Esophagus squamous epithelium (tissue), 5 donors: ENCODE data around the gene FES. TPM values are rescaled to one million over a fixed set of nuclear protein-coding genes. Genes with fewer than 3 reads are reported as not detected.

Experiments
- DNase-seq: peaks from one replicate; lab custom pipeline; 2025; lab: John Stamatoyannopoulos, UW
- H3K27ac ChIP-seq, 4 donors: fragments of 200-600 bp; sonication (generic); one replicate each; pipeline ENCODE4 v1.5.1; 2016 to 2019; ENCODE audit warnings: mild to moderate bottlenecking in 1 of 4
- H3K27me3 ChIP-seq, 4 donors: fragments of 200-600 bp; sonication (generic); 1 replicate in 3 of 4; 2 replicates in 1 of 4; pipeline versions ENCODE4 v1.5.1 to v1.6.0; 2017 to 2021; ENCODE audit warnings: antibody characterized with exemption in 1 of 4
- H3K36me3 ChIP-seq, 3 donors: fragments of 200-600 bp; sonication (generic); one replicate each; pipeline ENCODE4 v1.5.1; 2016 to 2019
- H3K4me1 ChIP-seq, 3 donors: fragments of 200-600 bp; sonication (generic); one replicate each; pipeline ENCODE4 v1.5.1; 2017 to 2019
- H3K4me3 ChIP-seq, 4 donors: fragments of 200-600 bp; sonication (generic); 1 replicate in 3 of 4; 2 replicates in 1 of 4; pipeline ENCODE4 v1.5.1; 2016 to 2019; ENCODE audit warnings: mild to moderate bottlenecking in 2 of 4, moderate library complexity in 1 of 4
- H3K9me3 ChIP-seq, 3 donors: fragments of 200-600 bp; sonication (generic); one replicate each; pipeline ENCODE4 v1.5.1; 2016 to 2019
- POLR2A ChIP-seq, 4 donors: fragments of 450-650 bp; IDR thresholded peaks; one replicate each; pipeline ENCODE4 v1.6.1; 2017; ENCODE audit warnings: antibody characterized with exemption in 4 of 4, mild to moderate bottlenecking in 4 of 4, moderate library complexity in 3 of 4
- WGBS, 2 donors: methylation state at CpG; one replicate each; pipeline ENCODE4 v1.1.5; 2018; 5-methylcytosine and 5-hydroxymethylcytosine counted together
- intact Hi-C: fragments of 100-400 bp; cut with DNase I; formaldehyde crosslinking; loops from one replicate; pipeline ENCODE4 v1.15.0; 2022
- total RNA-seq, 4 donors: library from RNA; depleted of rRNA; stranded (reverse); fragments of >200 nt; gene quantifications; one replicate each; pipeline ENCODE4 v1.1.0, GENCODE V29; 2016
- TF ChIP-seq, protein P1 (sequence below), 6 experiments: fragments of 450-650 bp in 4 of 6; fragments of 200-600 bp in 2 of 6; sonication (generic) in 2 of 6; IDR thresholded peaks; one replicate each; pipeline ENCODE4 v1.5.1; 2016 to 2019; ENCODE audit warnings: antibody characterized with exemption in 6 of 6, mild to moderate bottlenecking in 4 of 6, moderate library complexity in 4 of 6
- donor health status: DM: yes; HTN: yes; CAD: no.

Gene FES
- total RNA-seq, 4 donors from 2014 or later: 1.8 to 13.4 (median 9.7) TPM

- H3K9me3 ChIP-seq: no peaks in the 10 kb centered on the region
- intact Hi-C loops: no loop called here
- H3K36me3 ChIP-seq: peaks cover 51 to 100% (median 56%) of the 10 kb centered on the region in 3 donors
- H3K27ac ChIP-seq: no peak overlapping the region
- no peaks in the 10 kb centered on the region for H3K27me3 ChIP-seq
- WGBS, 2 donors: 80% methylated on average over 2 of the region's 12 CpGs; no CpG with 5 or more reads in 1 of the 2 donors
- no peak for DNase-seq
- no peak overlapping the region for H3K4me3 ChIP-seq
- no peaks in the 10 kb centered on the region for H3K4me1 ChIP-seq
- TF ChIP-seq, protein P1, sequence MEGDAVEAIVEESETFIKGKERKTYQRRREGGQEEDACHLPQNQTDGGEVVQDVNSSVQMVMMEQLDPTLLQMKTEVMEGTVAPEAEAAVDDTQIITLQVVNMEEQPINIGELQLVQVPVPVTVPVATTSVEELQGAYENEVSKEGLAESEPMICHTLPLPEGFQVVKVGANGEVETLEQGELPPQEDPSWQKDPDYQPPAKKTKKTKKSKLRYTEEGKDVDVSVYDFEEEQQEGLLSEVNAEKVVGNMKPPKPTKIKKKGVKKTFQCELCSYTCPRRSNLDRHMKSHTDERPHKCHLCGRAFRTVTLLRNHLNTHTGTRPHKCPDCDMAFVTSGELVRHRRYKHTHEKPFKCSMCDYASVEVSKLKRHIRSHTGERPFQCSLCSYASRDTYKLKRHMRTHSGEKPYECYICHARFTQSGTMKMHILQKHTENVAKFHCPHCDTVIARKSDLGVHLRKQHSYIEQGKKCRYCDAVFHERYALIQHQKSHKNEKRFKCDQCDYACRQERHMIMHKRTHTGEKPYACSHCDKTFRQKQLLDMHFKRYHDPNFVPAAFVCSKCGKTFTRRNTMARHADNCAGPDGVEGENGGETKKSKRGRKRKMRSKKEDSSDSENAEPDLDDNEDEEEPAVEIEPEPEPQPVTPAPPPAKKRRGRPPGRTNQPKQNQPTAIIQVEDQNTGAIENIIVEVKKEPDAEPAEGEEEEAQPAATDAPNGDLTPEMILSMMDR (IDR thresholded peaks at IDR 0.05): no peak
- no peak for TF ChIP-seq POLR2A (IDR thresholded peaks at IDR 0.05)
These were observed 29.2 kb downstream of the FES start for GRCh38 chr15:90913398-90913944.

DNA sequence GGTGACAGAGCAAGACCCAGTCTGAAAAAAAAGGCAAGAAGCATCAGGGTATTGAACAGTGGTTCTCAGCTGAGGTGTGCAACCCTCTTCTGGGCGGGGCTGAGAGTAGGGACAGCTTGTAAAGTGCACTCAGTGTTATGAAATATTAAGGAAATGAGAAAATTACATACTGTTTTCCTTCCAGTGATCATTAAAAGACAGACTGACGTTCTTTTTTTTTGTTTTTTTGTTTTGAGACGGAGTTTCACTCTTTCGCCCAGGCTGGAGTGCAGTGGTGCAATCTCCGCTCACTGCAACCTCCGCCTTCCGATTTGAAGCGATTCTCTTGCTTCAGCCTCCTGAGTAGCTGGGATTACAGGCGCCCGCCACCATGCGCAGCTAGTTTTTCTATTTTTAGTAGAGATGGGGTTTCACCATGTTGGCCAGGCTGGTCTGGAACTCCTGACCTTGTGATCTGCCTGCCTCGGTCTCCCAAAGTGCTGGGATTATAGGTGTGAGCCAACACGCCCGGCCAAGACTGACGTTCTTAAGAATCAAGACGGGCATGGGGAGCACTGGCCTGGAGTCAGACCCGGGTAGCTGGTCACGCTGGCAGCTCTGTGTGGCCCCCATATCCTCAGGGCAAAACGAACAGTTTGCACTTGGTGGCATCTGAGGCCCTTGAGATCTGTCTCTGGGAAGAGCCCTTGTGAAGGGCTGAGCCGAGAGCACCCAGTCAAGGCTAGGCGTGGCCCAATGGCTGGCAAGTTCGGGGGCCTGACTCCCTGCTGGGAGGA, 30.2 kb downstream of the FES start:
- Histone ChIP-seq H3K27me3 (no peaks in the 10 kb centered on the region), H3K27ac (peak overlapping the region in 1 of 4 donors; percentile 39), H3K9me3 (no peaks in the 10 kb centered on the region), H3K36me3 (peaks cover 60 to 100% (median 61%) of the 10 kb centered on the region in 3 donors), H3K4me3 (no peak overlapping the region), H3K4me1 (no peaks in the 10 kb centered on the region)
- no peak for DNase-seq
- intact Hi-C loops: no loop called here
- TF ChIP-seq, protein P1 (IDR thresholded peaks at IDR 0.05): no peak
- TF ChIP-seq POLR2A (IDR thresholded peaks at IDR 0.05): no peak
- WGBS, 2 donors: 76 to 84% methylated on average over 14 to 20 of the region's 22 CpGs

GRCh38 chr15:90915216-90915807, 31.0 kb downstream of the FES start:
- Histone ChIP-seq H3K4me1 (no peaks in the 10 kb centered on the region), H3K27ac (no peak overlapping the region), H3K36me3 (peaks cover 63 to 100% (median 69%) of the 10 kb centered on the region in 3 donors), H3K27me3 (no peaks in the 10 kb centered on the region), H3K4me3 (no peak overlapping the region), H3K9me3 (no peaks in the 10 kb centered on the region)
- WGBS, 2 donors: 77 to 78% methylated on average over 6 to 7 of the region's 7 CpGs
- intact Hi-C loops: no loop called here
- no peak for TF ChIP-seq POLR2A (IDR thresholded peaks at IDR 0.05)
- TF ChIP-seq, protein P1 (IDR thresholded peaks at IDR 0.05): no peak
- no peak for DNase-seq

- intact Hi-C loops: no loop called here
- peaks cover 61 to 100% (median 64%) of the 10 kb centered on the region in 3 donors for H3K36me3 ChIP-seq
- H3K4me1 ChIP-seq: no peaks in the 10 kb centered on the region
- no peaks in the 10 kb centered on the region for H3K9me3 ChIP-seq
- DNase-seq: peak; percentile 12
- H3K4me3 ChIP-seq: no peak overlapping the region
- no peaks in the 10 kb centered on the region for H3K27me3 ChIP-seq
- WGBS, 2 donors: 77 to 83% methylated on average over 15 to 19 of the region's 25 CpGs
- peak overlapping the region in 1 of 4 donors; percentile 2 for H3K27ac ChIP-seq
- TF ChIP-seq POLR2A (IDR thresholded peaks at IDR 0.05): no peak
- TF ChIP-seq, protein P1 (IDR thresholded peaks at IDR 0.05): no peak
These were observed 31.6 kb downstream of the FES start for GRCh38 chr15:90915808-90916440.
